Activated CD8-positive, alpha-beta T cell treated with anti-CD3 and anti-CD28 coated beads for 36 hours (primary cell): Measurements from ENCODE around the gene TMTC4. TPM values are rescaled to one million over a fixed set of nuclear protein-coding genes. Genes with fewer than 3 reads are reported as not detected.

Source experiments
- ATAC-seq: fragments of 200-7000 bp; cut with Tn5 transposase; one replicate; pipeline ENCODE4 v1.10.0; 2021; ENCODE audit warnings: mild to moderate bottlenecking, moderate library complexity
- CTCF ChIA-PET: fragments of 350-600 bp; sonication (Branson Sonifier 250); formaldehyde crosslinking; loops from one replicate; lab custom pipeline; 2021; ENCODE audit warnings: antibody characterized with exemption; lab: Charles Lee
- POLR2A ChIA-PET: fragments of 350-600 bp; sonication (Branson Sonifier 250); formaldehyde crosslinking; loops from one replicate; lab custom pipeline; 2021; ENCODE audit warnings: antibody characterized with exemption; lab: Charles Lee
- DNase-seq: peaks from one replicate; pipeline ENCODE4 v3.0.0-alpha.2; 2020
- H3K27ac Mint-ChIP-seq: one replicate; pipeline ENCODE4 v1.8.0; 2021; ENCODE audit warnings: mild to moderate bottlenecking, mixed read lengths
- H3K27me3 Mint-ChIP-seq: one replicate; pipeline ENCODE4 v1.8.0; 2021; ENCODE audit warnings: mixed read lengths
- H3K36me3 Mint-ChIP-seq: one replicate; pipeline ENCODE4 v1.8.0; 2021; ENCODE audit warnings: low read depth, mixed read lengths
- H3K4me1 Mint-ChIP-seq: one replicate; pipeline ENCODE4 v1.8.0; 2021; ENCODE audit warnings: low read depth, mixed read lengths
- H3K4me3 Mint-ChIP-seq: one replicate; pipeline ENCODE4 v1.8.0; 2021; ENCODE audit warnings: mild to moderate bottlenecking, moderate library complexity, mixed read lengths
- H3K9me3 Mint-ChIP-seq: one replicate; pipeline ENCODE4 v1.8.0; 2021; ENCODE audit warnings: mixed read lengths
- intact Hi-C: fragments of 100-400 bp; cut with micrococcal nuclease; formaldehyde crosslinking; loops from one replicate; pipeline ENCODE4 v1.10.0; 2022
- total RNA-seq, 2 experiments: library from RNA; stranded (reverse); gene quantifications; one replicate each; pipeline ENCODE4 v1.2.3, GENCODE V29; 2021
- TF ChIP-seq, protein P1 (sequence below): fragments of 200-600 bp; IDR thresholded peaks from one replicate; pipeline ENCODE4 v1.8.0; 2022; ENCODE audit warnings: antibody characterized with exemption, mild to moderate bottlenecking

The TMTC4 gene, protein sequence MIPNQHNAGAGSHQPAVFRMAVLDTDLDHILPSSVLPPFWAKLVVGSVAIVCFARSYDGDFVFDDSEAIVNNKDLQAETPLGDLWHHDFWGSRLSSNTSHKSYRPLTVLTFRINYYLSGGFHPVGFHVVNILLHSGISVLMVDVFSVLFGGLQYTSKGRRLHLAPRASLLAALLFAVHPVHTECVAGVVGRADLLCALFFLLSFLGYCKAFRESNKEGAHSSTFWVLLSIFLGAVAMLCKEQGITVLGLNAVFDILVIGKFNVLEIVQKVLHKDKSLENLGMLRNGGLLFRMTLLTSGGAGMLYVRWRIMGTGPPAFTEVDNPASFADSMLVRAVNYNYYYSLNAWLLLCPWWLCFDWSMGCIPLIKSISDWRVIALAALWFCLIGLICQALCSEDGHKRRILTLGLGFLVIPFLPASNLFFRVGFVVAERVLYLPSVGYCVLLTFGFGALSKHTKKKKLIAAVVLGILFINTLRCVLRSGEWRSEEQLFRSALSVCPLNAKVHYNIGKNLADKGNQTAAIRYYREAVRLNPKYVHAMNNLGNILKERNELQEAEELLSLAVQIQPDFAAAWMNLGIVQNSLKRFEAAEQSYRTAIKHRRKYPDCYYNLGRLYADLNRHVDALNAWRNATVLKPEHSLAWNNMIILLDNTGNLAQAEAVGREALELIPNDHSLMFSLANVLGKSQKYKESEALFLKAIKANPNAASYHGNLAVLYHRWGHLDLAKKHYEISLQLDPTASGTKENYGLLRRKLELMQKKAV
- total RNA-seq = 10 to 100 TPM; 13.3 to 16.1 TPM

DNA sequence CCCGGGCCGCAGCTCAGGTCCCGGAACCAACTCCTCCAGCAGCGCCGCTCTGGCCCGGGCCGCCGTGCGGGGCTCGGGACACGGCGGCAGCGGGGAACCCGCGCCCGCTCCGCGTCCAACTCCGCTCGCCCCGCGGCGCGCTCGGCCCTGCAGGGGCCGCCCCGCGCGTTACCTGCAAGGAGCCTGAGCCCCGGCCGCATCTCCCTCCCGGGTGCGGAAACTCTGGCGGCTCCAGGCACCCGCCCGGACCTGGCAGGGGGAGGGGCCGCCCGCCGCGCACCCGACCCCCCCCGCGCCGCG, at the start of gene TMTC4:
Gene TMTC4 (minus strand): TSS at position 224 of the 300 bp plus-strand sequence. CDS start 4,433 bp downstream, outside the sequence.
- intact Hi-C loops = loop anchor here (5.0 kb wide), 1 partner anchor 87 kb away; the partner anchor contains the start of gene GGACT
- Mint-ChIP-seq H3K4me1 (peaks cover 25% of the 10 kb centered on the region), H3K36me3 (peaks cover 3% of the 10 kb centered on the region), H3K27ac (peak within 1 kb of the TSS; percentile 94), H3K4me3 (peak within 1 kb of the TSS; percentile 88), H3K27me3 (peaks cover 6% of the 10 kb centered on the region), H3K9me3 (no peaks in the 10 kb centered on the region)
- ATAC-seq (peak; percentile 38), DNase-seq (no peak)
- TF ChIP-seq, protein P1, sequence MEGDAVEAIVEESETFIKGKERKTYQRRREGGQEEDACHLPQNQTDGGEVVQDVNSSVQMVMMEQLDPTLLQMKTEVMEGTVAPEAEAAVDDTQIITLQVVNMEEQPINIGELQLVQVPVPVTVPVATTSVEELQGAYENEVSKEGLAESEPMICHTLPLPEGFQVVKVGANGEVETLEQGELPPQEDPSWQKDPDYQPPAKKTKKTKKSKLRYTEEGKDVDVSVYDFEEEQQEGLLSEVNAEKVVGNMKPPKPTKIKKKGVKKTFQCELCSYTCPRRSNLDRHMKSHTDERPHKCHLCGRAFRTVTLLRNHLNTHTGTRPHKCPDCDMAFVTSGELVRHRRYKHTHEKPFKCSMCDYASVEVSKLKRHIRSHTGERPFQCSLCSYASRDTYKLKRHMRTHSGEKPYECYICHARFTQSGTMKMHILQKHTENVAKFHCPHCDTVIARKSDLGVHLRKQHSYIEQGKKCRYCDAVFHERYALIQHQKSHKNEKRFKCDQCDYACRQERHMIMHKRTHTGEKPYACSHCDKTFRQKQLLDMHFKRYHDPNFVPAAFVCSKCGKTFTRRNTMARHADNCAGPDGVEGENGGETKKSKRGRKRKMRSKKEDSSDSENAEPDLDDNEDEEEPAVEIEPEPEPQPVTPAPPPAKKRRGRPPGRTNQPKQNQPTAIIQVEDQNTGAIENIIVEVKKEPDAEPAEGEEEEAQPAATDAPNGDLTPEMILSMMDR = no peak
- ChIA-PET POLR2A (interaction anchor here (0.7 to 1.3 kb wide), 5 partner anchors 10 to 816 kb away, joined by 3 to 4 read pairs (median 4); no protein-coding TSS in a partner anchor), CTCF (interaction anchor here (0.9 to 1.6 kb wide), 5 partner anchors 10 to 102 kb away, joined by 3 to 7 read pairs (median 6); partner anchors contain the start of gene GGACT)

GRCh38 chr13:100722517-100722916, 47.9 kb upstream of the TMTC4 start:
- ATAC-seq = no peak
- Mint-ChIP-seq H3K36me3 (no peaks in the 10 kb centered on the region), H3K9me3 (peaks cover 2% of the 10 kb centered on the region), H3K27me3 (peaks cover 14% of the 10 kb centered on the region), H3K4me1 (peaks cover 2% of the 10 kb centered on the region), H3K27ac (no peak overlapping the region), H3K4me3 (no peak overlapping the region)
- TF ChIP-seq, protein P1 = no peak
- ChIA-PET POLR2A (no interaction called here), CTCF (interaction anchor here (0.6 to 2.8 kb wide), 19 partner anchors 9 to 378 kb away, joined by 3 to 11 read pairs (median 5); no protein-coding TSS in a partner anchor)
- DNase-seq = no peak
- intact Hi-C loops = loop anchor here (10.0 kb wide), 1 partner anchor 402 kb away; no protein-coding TSS in a partner anchor

DNA sequence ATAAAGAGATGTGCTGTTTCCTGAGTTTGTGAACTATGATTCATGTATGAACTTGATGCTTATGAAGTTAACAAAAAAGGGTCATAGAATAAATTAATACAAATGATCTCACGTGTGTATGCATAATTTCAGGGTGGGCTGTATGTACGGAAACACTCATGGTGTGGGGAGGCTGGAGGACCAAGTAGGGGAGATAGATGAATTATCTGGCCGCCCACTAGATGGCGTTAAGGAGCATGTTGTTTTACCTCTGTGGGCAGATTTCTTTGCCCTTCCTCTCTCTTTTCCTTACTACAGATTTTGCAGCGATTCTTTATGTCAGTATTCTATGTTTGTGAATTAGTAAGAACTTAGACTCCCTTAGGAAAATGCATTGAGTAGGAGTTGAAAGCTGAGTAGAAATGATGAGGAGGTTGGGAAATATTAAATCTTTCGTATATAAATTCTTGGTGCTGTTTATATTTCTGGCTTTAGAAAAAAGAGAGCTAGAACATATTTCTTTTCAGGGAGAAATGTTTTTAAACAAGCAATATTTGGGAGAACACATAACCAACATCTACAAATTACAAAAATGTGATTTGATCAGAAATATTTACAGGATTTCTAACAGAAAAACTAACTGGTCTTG, 47.4 kb upstream of the TMTC4 start:
- Mint-ChIP-seq H3K27me3 (peaks cover 11% of the 10 kb centered on the region), H3K4me3 (no peak overlapping the region), H3K9me3 (peaks cover 2% of the 10 kb centered on the region), H3K36me3 (no peaks in the 10 kb centered on the region), H3K27ac (no peak overlapping the region), H3K4me1 (peaks cover 2% of the 10 kb centered on the region)
- ATAC-seq = peak; percentile 56
- POLR2A ChIA-PET = no interaction called here
- TF ChIP-seq, protein P1 = peak; percentile 78
- CTCF ChIA-PET = interaction anchor here (0.6 to 2.8 kb wide), 20 partner anchors 8 to 379 kb away, joined by 3 to 11 read pairs (median 4); no protein-coding TSS in a partner anchor
- intact Hi-C loops = loop anchor here (10.0 kb wide), 1 partner anchor 403 kb away; no protein-coding TSS in a partner anchor
- DNase-seq = peak; percentile 76

- DNase-seq = no peak
- ChIA-PET CTCF (no interaction called here), POLR2A (no interaction called here)
- peaks cover 2% of the 10 kb centered on the region for H3K27me3 Mint-ChIP-seq
- ATAC-seq = no peak
- H3K4me1 Mint-ChIP-seq = no peaks in the 10 kb centered on the region
- TF ChIP-seq, protein P1 = no peak
- intact Hi-C loops = no loop called here
- H3K4me3 Mint-ChIP-seq = no peak overlapping the region
- no peak overlapping the region for H3K27ac Mint-ChIP-seq
- H3K36me3 Mint-ChIP-seq = no peaks in the 10 kb centered on the region
- H3K9me3 Mint-ChIP-seq = no peaks in the 10 kb centered on the region
Observed at GRCh38 chr13:100715604-100716003, 41.0 kb upstream of the TMTC4 start.
